GM23338 (cell line): ENCODE data around the gene FRK. TPM values are rescaled to one million over a fixed set of nuclear protein-coding genes. Genes with fewer than 3 reads are reported as not detected.

ENCODE experiments used
- ATAC-seq: fragments of 200-7000 bp; cut with Tn5 transposase; 3 replicates; pipeline ENCODE4 v1.9.1; 2020
- DNase-seq: peaks from one replicate; pipeline ENCODE4 v3.0.0-alpha.2; 2015; ENCODE audit warnings: low spot score
- H2AFZ ChIP-seq: fragments of 200-600 bp; sonication (generic); 2 replicates; pipeline ENCODE4 v1.8.0; 2016; ENCODE audit warnings: antibody characterized with exemption, mild to moderate bottlenecking, moderate library complexity
- H3F3A ChIP-seq: fragments of 200-600 bp; sonication (generic); replicated peaks from 2 replicates; pipeline ENCODE4 v1.8.0; 2017; ENCODE audit warnings: antibody characterized with exemption, mixed run types, low read depth
- H3K27ac ChIP-seq: fragments of 200-600 bp; sonication (generic); 2 replicates; pipeline ENCODE4 v1.6.1; 2016; ENCODE audit warnings: low read depth
- H3K27me3 ChIP-seq: fragments of 200-600 bp; sonication (generic); 2 replicates; pipeline ENCODE4 v1.8.0; 2016; ENCODE audit warnings: mild to moderate bottlenecking, mixed run types, moderate library complexity; ENCODE audit not compliant: insufficient read depth
- H3K36me3 ChIP-seq: fragments of 200-600 bp; sonication (generic); 2 replicates; pipeline ENCODE4 v1.8.0; 2016; ENCODE audit warnings: mild to moderate bottlenecking; ENCODE audit not compliant: insufficient read depth
- H3K4me1 ChIP-seq: fragments of 200-600 bp; sonication (generic); 2 replicates; pipeline ENCODE4 v1.8.0; 2016; ENCODE audit warnings: mild to moderate bottlenecking, moderate library complexity; ENCODE audit not compliant: insufficient read depth
- H3K4me2 ChIP-seq: fragments of 200-600 bp; sonication (generic); 2 replicates; pipeline ENCODE4 v1.7.1; 2017; ENCODE audit warnings: mixed run types
- H3K4me3 ChIP-seq: fragments of 200-600 bp; sonication (generic); 2 replicates; pipeline ENCODE4 v1.6.1; 2016; ENCODE audit warnings: mixed run types
- H3K79me2 ChIP-seq: fragments of 200-600 bp; sonication (generic); replicated peaks from 2 replicates; pipeline ENCODE4 v1.8.0; 2017; ENCODE audit warnings: mild to moderate bottlenecking; ENCODE audit not compliant: insufficient read depth
- H3K9me2 ChIP-seq: fragments of 200-600 bp; sonication (generic); 2 replicates; pipeline ENCODE4 v1.8.0; 2017; ENCODE audit not compliant: insufficient read depth
- H4K20me1 ChIP-seq: fragments of 200-600 bp; sonication (generic); replicated peaks from 2 replicates; pipeline ENCODE4 v1.8.0; 2017; ENCODE audit warnings: mild to moderate bottlenecking; ENCODE audit not compliant: insufficient read depth
- H3K27ac Mint-ChIP-seq: 2 replicates; pipeline ENCODE4 v1.8.0; 2020; ENCODE audit warnings: inconsistent platforms, mild to moderate bottlenecking, moderate library complexity, mixed read lengths
- H3K27me3 Mint-ChIP-seq: 3 replicates; pipeline ENCODE4 v1.8.0; 2022; ENCODE audit warnings: low read depth, mild to moderate bottlenecking, moderate library complexity, mixed read lengths, inconsistent platforms; ENCODE audit not compliant: insufficient read depth, poor library complexity
- H3K36me3 Mint-ChIP-seq: 3 replicates; pipeline ENCODE4 v1.8.0; 2021; ENCODE audit warnings: low read depth, mild to moderate bottlenecking, inconsistent platforms, moderate library complexity, mixed read lengths
- H3K4me1 Mint-ChIP-seq: 3 replicates; pipeline ENCODE4 v1.8.0; 2020; ENCODE audit warnings: mild to moderate bottlenecking, inconsistent platforms, mixed read lengths
- H3K4me3 Mint-ChIP-seq: 3 replicates; pipeline ENCODE4 v1.8.0; 2021; ENCODE audit warnings: moderate library complexity, mild to moderate bottlenecking, inconsistent platforms, mixed read lengths
- H3K9me3 Mint-ChIP-seq: 3 replicates; pipeline ENCODE4 v1.8.0; 2020; ENCODE audit warnings: moderate library complexity, mild to moderate bottlenecking, inconsistent platforms, mixed read lengths
- CREB1 ChIP-seq: fragments of 250-450 bp; sonication (Bioruptor Pico); IDR thresholded peaks from 2 replicates; pipeline ENCODE4 v1.5.0; 2020; ENCODE audit warnings: low read depth, mild to moderate bottlenecking, moderate library complexity
- JUNB ChIP-seq: IDR thresholded peaks from one replicate; pipeline ENCODE4 v1.6.1; 2016; ENCODE audit warnings: antibody characterized with exemption; ENCODE audit not compliant: unreplicated experiment
- NANOG ChIP-seq: IDR thresholded peaks from 2 replicates; pipeline ENCODE4 v1.6.1; 2016; ENCODE audit warnings: antibody characterized with exemption, borderline replicate concordance
- POLR2AphosphoS5 ChIP-seq: IDR thresholded peaks from 2 replicates; pipeline ENCODE4 v1.6.1; 2016; ENCODE audit warnings: antibody characterized with exemption, low read depth
- STAT1 ChIP-seq: IDR thresholded peaks from one replicate; pipeline ENCODE4 v1.6.1; 2016; ENCODE audit warnings: antibody characterized with exemption; ENCODE audit not compliant: unreplicated experiment
- ZNF114 ChIP-seq: fragments of 250-450 bp; sonication (Bioruptor Pico); IDR thresholded peaks from 2 replicates; pipeline ENCODE4 v1.5.0; 2020; ENCODE audit warnings: mild to moderate bottlenecking, moderate library complexity
- polyA plus RNA-seq: library from polyadenylated mRNA; unstranded; fragments of >200 nt; fragmentation: Nextera tagmentation; extraction: Ambion mirVana; gene quantifications from 2 replicates; pipeline ENCODE4 v1.2.1, GENCODE V29; 2016
- total RNA-seq: library from RNA; depleted of rRNA; stranded (reverse); fragments of >200 nt; shearing (Covaris generic); gene quantifications from 2 replicates; pipeline ENCODE4 v1.2.3, GENCODE V29; 2014
- TF ChIP-seq, protein P1 (sequence below): fragments of 250-450 bp; sonication (Bioruptor Pico); IDR thresholded peaks from 2 replicates; pipeline ENCODE4 v1.5.0; 2020; ENCODE audit warnings: mild to moderate bottlenecking, moderate library complexity
- TF ChIP-seq, protein P2 (sequence below): IDR thresholded peaks from 2 replicates; pipeline ENCODE4 v1.6.1; 2016; ENCODE audit warnings: antibody characterized with exemption
- TF ChIP-seq, protein P3 (sequence below): IDR thresholded peaks from one replicate; pipeline ENCODE4 v1.6.1; 2018; ENCODE audit warnings: antibody characterized with exemption; ENCODE audit not compliant: unreplicated experiment

FRK gene
- total and polyA plus RNA-seq, 2 experiments from 2014 or later = 0.06 to 0.24 TPM

DNA sequence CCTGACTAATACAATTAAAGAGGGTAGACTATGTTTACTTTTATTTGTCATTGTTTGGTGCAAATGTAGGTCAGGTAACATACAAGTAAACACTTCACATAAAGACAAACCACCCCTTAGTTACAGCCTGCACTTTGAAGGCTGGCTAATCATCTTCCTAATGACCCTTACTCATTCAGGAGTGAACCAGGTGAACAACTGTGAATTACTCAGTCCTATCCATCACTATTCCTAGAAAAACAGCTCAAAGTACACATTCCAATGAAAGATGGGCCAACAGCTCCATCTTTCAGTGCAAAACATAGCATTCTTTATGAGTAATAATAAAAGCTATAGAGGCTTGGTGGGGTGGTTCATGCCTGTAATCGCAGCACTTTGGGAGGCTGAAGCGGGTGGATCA lies 78.2 kb downstream of the FRK start (continued):
- TF ChIP-seq, protein P1, sequence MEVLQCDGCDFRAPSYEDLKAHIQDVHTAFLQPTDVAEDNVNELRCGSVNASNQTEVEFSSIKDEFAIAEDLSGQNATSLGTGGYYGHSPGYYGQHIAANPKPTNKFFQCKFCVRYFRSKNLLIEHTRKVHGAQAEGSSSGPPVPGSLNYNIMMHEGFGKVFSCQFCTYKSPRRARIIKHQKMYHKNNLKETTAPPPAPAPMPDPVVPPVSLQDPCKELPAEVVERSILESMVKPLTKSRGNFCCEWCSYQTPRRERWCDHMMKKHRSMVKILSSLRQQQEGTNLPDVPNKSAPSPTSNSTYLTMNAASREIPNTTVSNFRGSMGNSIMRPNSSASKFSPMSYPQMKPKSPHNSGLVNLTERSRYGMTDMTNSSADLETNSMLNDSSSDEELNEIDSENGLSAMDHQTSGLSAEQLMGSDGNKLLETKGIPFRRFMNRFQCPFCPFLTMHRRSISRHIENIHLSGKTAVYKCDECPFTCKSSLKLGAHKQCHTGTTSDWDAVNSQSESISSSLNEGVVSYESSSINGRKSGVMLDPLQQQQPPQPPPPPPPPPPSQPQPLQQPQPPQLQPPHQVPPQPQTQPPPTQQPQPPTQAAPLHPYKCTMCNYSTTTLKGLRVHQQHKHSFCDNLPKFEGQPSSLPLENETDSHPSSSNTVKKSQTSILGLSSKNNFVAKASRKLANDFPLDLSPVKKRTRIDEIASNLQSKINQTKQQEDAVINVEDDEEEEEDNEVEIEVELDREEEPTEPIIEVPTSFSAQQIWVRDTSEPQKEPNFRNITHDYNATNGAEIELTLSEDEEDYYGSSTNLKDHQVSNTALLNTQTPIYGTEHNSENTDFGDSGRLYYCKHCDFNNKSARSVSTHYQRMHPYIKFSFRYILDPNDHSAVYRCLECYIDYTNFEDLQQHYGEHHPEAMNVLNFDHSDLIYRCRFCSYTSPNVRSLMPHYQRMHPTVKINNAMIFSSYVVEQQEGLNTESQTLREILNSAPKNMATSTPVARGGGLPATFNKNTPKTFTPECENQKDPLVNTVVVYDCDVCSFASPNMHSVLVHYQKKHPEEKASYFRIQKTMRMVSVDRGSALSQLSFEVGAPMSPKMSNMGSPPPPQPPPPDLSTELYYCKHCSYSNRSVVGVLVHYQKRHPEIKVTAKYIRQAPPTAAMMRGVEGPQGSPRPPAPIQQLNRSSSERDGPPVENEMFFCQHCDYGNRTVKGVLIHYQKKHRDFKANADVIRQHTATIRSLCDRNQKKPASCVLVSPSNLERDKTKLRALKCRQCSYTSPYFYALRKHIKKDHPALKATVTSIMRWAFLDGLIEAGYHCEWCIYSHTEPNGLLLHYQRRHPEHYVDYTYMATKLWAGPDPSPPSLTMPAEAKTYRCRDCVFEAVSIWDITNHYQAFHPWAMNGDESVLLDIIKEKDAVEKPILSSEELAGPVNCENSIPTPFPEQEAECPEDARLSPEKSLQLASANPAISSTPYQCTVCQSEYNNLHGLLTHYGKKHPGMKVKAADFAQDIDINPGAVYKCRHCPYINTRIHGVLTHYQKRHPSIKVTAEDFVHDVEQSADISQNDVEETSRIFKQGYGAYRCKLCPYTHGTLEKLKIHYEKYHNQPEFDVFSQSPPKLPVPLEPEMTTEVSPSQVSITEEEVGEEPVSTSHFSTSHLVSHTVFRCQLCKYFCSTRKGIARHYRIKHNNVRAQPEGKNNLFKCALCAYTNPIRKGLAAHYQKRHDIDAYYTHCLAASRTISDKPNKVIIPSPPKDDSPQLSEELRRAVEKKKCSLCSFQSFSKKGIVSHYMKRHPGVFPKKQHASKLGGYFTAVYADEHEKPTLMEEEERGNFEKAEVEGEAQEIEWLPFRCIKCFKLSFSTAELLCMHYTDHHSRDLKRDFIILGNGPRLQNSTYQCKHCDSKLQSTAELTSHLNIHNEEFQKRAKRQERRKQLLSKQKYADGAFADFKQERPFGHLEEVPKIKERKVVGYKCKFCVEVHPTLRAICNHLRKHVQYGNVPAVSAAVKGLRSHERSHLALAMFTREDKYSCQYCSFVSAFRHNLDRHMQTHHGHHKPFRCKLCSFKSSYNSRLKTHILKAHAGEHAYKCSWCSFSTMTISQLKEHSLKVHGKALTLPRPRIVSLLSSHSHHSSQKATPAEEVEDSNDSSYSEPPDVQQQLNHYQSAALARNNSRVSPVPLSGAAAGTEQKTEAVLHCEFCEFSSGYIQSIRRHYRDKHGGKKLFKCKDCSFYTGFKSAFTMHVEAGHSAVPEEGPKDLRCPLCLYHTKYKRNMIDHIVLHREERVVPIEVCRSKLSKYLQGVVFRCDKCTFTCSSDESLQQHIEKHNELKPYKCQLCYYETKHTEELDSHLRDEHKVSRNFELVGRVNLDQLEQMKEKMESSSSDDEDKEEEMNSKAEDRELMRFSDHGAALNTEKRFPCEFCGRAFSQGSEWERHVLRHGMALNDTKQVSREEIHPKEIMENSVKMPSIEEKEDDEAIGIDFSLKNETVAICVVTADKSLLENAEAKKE (CRISPR knock-in tag) = no peak
- no peak for TF ChIP-seq JUNB
- TF ChIP-seq, protein P2, sequence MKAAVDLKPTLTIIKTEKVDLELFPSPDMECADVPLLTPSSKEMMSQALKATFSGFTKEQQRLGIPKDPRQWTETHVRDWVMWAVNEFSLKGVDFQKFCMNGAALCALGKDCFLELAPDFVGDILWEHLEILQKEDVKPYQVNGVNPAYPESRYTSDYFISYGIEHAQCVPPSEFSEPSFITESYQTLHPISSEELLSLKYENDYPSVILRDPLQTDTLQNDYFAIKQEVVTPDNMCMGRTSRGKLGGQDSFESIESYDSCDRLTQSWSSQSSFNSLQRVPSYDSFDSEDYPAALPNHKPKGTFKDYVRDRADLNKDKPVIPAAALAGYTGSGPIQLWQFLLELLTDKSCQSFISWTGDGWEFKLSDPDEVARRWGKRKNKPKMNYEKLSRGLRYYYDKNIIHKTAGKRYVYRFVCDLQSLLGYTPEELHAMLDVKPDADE = no peak
- TF ChIP-seq CREB1 (CRISPR knock-in tag) = no peak

DNA sequence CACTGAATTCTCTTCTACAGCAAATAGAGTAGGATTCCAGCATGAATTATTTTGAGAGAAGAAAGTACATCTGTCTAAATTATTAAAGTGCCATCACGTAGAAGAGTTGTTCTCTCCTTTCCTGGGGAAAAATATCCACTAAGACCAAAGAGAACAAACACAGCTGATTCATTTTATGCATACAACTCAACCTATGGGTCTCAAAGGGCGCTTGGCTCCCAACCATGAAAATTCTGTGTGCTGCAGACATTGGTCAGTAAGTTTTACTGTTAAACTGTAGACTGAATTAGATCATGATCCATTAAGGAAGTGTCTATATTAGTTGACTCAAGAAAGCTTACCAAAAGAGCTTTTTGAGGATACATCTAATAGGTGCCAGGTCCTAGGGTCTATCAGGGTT lies 83.5 kb downstream of the FRK start:
- no peaks in the 10 kb centered on the region for H3K9me3 Mint-ChIP-seq
- H3K4me3 Mint-ChIP-seq = no peak overlapping the region
- ATAC-seq (no peak), DNase-seq (no peak)
- no peaks in the 10 kb centered on the region for H3K27me3 Mint-ChIP-seq
- H3K4me3 ChIP-seq = no peak overlapping the region
- no peaks in the 10 kb centered on the region for H3K9me2 ChIP-seq
- H3K79me2 ChIP-seq = no peaks in the 10 kb centered on the region
- H3K36me3 Mint-ChIP-seq = no peaks in the 10 kb centered on the region
- H3K4me2 ChIP-seq = no peak overlapping the region
- peaks cover 2% of the 10 kb centered on the region; the same call in 2 of the 3 replicates for H3K4me1 Mint-ChIP-seq
- no peaks in the 10 kb centered on the region for H4K20me1 ChIP-seq
- no peaks in the 10 kb centered on the region for H3K27me3 ChIP-seq
- no peaks in the 10 kb centered on the region for H3K36me3 ChIP-seq
- no peak overlapping the region for H2AFZ ChIP-seq
- no peak overlapping the region for H3K27ac Mint-ChIP-seq
- H3F3A ChIP-seq = no peaks in the 10 kb centered on the region
- H3K4me1 ChIP-seq = no peaks in the 10 kb centered on the region
- H3K27ac ChIP-seq = no peak overlapping the region
- TF ChIP-seq POLR2AphosphoS5 = no peak
- TF ChIP-seq CREB1 (CRISPR knock-in tag) = no peak
- TF ChIP-seq JUNB = no peak
- no peak for TF ChIP-seq ZNF114
- TF ChIP-seq NANOG = no peak
- no peak for TF ChIP-seq STAT1
- TF ChIP-seq, protein P3, sequence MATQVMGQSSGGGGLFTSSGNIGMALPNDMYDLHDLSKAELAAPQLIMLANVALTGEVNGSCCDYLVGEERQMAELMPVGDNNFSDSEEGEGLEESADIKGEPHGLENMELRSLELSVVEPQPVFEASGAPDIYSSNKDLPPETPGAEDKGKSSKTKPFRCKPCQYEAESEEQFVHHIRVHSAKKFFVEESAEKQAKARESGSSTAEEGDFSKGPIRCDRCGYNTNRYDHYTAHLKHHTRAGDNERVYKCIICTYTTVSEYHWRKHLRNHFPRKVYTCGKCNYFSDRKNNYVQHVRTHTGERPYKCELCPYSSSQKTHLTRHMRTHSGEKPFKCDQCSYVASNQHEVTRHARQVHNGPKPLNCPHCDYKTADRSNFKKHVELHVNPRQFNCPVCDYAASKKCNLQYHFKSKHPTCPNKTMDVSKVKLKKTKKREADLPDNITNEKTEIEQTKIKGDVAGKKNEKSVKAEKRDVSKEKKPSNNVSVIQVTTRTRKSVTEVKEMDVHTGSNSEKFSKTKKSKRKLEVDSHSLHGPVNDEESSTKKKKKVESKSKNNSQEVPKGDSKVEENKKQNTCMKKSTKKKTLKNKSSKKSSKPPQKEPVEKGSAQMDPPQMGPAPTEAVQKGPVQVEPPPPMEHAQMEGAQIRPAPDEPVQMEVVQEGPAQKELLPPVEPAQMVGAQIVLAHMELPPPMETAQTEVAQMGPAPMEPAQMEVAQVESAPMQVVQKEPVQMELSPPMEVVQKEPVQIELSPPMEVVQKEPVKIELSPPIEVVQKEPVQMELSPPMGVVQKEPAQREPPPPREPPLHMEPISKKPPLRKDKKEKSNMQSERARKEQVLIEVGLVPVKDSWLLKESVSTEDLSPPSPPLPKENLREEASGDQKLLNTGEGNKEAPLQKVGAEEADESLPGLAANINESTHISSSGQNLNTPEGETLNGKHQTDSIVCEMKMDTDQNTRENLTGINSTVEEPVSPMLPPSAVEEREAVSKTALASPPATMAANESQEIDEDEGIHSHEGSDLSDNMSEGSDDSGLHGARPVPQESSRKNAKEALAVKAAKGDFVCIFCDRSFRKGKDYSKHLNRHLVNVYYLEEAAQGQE = no peak
